Fibroblast of villous mesenchyme (primary cell): ENCODE measurements around the gene SREBF2. TPM values are rescaled to one million over a fixed set of nuclear protein-coding genes. Genes with fewer than 3 reads are reported as not detected.

Source experiments
- DNase-seq: peaks from one replicate; pipeline ENCODE4 v3.0.0-alpha.2; 2010; ENCODE audit warnings: low read depth
- H3K4me3 ChIP-seq: 2 replicates; pipeline ENCODE4 v1.5.1; 2011; ENCODE audit warnings: low read depth, mild to moderate bottlenecking, low read length
- total RNA-seq: library from RNA; depleted of rRNA; stranded (reverse); fragments of >200 nt; gene quantifications from 2 replicates; pipeline ENCODE4 v1.2.3, GENCODE V29; 2012
- TF ChIP-seq, protein P1 (sequence below): IDR thresholded peaks from 2 replicates; pipeline ENCODE4 v1.5.1; 2012; ENCODE audit warnings: low read depth, mild to moderate bottlenecking, low read length; ENCODE audit not compliant: insufficient read depth

SREBF2 gene
- total RNA-seq, 1 donor: 83.3 TPM

DNA sequence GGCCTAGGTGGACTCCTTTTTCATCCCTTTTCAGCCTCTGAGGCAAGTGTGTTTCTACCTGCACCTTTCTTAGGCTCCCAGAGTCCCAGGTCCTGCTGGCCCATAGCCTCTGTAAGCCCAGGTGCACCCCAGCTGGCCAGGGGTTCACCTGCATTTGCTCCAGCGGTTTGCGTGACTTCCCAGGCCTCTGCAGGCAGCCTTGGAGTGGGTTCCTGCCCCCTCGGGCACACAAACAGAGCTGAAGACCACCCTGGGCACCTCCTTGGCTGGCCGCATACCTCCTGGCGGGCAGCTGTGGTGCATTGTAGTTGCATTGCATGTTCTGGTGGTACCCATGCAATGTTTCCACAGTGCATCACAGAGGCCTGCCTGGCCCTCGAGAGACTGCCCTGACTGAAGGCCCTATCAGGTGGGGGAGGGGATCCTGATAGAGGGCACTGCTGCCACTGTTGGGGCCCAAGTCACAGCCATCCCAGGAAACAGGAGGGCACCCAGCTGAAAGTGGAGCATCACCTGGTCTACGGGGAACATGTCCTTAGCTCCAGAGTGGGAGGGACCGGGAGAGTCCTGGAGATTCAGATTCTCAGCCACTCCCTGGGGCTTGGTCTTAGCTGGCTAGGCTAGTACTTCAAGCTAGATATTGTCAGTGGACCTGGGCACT, 67.9 kb downstream of the SREBF2 start:
- TF ChIP-seq, protein P1, sequence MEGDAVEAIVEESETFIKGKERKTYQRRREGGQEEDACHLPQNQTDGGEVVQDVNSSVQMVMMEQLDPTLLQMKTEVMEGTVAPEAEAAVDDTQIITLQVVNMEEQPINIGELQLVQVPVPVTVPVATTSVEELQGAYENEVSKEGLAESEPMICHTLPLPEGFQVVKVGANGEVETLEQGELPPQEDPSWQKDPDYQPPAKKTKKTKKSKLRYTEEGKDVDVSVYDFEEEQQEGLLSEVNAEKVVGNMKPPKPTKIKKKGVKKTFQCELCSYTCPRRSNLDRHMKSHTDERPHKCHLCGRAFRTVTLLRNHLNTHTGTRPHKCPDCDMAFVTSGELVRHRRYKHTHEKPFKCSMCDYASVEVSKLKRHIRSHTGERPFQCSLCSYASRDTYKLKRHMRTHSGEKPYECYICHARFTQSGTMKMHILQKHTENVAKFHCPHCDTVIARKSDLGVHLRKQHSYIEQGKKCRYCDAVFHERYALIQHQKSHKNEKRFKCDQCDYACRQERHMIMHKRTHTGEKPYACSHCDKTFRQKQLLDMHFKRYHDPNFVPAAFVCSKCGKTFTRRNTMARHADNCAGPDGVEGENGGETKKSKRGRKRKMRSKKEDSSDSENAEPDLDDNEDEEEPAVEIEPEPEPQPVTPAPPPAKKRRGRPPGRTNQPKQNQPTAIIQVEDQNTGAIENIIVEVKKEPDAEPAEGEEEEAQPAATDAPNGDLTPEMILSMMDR: no peak
- DNase-seq: no peak
- H3K4me3 ChIP-seq: no peak overlapping the region

DNA sequence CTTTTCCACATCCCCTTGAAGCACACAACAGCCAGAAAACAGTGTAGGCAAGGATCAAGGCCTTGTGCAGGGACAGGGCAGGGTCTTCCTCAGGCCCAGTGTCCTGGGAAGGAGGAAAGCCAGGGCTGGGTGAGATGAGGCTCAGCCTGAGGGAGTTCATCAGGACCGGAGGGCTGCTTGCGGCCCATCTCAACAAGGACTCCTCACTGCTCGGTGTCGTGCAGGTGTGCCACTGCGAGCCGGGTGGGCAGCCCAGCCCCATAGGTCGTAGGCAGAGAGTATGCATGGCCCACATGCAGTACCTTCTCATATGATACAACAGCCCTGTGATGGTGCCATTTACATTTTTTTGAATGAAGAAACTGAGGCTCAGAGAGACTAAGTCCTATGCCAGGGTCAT, 69.1 kb downstream of the SREBF2 start:
- TF ChIP-seq, protein P1: no peak
- no peak for DNase-seq
- no peak overlapping the region for H3K4me3 ChIP-seq

DNA sequence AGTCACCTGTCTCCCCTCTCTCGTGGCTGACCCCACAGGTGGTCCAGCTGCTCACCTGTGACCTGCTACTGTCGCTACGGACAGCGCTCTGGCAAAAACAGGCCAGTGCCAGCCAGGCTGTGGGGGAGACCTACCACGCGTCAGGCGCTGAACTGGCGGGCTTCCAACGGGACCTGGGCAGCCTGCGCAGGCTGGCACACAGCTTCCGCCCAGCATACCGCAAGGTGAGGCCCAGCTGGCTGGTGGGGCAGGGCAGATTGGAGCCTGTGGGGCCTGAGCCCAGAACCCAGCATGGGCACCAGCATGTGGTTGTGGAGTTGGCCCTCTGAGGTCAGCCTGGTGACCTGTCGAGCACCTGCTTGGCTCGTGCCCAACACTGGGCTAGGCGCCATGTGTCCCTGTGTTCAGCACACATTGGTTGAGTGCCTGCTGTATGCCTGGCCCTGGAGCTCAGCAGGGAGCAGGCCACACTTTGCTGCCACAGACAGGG, 70.1 kb downstream of the SREBF2 start:
- TF ChIP-seq, protein P1: no peak
- DNase-seq: no peak
- no peak overlapping the region for H3K4me3 ChIP-seq

GRCh38 chr22:41904450-41905410, 71.8 kb downstream of the SREBF2 start:
- no peak for DNase-seq
- TF ChIP-seq, protein P1: no peak
- H3K4me3 ChIP-seq: no peak overlapping the region

DNA sequence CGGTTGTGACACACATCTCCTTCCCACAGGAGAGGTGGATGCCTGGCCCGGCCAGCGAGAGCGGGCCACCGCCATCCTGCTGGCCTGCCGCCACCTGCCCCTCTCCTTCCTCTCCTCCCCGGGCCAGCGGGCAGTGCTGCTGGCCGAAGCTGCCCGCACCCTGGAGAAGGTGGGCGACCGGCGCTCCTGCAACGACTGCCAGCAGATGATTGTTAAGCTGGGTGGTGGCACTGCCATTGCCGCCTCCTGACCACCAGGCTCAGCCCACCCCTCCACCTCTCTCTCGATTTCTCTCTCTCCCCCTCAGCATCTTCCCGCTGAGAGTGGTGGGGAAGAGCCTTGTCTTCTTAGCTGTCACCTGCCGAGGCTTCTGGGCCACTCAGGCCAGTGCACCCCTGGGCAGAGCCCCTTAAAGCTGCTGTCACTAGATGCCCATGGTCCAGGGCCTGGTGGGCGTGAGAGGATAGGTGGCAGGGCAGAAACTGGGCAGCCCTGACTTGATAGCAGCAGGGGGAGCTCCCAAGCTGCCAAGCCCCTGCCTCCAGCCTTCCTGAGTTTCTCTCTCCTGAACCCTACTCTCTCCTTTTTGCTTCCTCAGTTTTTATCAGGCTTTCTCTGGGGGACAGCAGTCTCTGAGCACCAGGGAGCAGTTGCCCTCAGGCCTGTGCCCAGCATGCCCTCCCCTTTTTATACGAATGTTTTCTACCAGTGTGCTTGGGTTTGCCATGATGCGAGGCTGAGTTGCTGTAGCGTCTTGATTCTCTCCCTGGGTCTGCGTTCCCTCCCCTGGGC, 72.7 kb downstream of the SREBF2 start:
- TF ChIP-seq, protein P1: no peak
- H3K4me3 ChIP-seq: no peak overlapping the region
- no peak for DNase-seq

DNA sequence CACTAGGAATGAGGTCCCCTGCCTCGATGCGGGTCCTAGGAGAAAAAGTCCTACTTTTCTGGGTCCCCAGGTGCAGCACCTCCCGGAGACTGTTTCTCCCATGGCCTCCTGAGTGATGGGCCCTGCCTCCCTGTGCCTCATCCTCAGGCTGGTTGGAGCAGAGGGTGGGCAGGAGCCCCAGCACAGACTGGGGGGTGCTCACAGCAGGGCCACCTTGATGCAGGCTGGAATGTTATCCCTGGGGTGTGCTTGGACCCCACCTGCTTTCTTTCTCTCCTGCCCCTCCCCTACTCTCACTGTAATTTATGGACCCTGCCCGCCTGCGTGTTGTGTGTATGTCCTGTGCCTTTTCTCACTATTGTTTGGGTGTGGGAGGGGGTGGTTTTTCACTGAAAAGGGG, 73.9 kb downstream of the SREBF2 start:
- TF ChIP-seq, protein P1: no peak

More for the DNA sequence above, 73.9 kb downstream of the SREBF2 start:
- no peak for DNase-seq
- no peak overlapping the region for H3K4me3 ChIP-seq
